ENCODE measurements around the gene ZNF805.

DNA sequence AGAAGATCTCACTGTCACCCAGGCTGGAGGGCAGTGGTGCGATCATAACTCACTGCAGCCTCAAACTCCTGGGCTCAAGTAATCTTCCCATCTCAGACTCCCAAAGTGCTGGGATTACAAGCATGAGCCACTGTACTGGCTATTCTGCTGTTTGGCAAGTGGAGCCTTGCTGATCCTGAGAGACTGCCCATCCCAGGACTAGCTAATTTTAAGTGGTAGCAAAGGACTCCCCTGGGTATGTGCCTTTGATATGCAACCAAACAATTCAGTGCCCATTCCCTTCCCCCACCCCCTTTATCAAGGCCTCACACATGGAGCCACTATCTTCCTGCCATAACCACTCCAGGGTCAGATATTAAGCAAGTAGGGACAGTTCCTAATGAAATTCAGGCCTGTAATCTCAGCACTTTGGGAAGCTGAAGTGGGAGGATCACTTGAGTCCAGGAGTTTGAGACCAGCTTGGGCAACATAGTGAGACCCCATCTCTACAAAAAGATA, 22.9 kb downstream of the ZNF805 start:
- TF ChIP-seq, protein P1, sequence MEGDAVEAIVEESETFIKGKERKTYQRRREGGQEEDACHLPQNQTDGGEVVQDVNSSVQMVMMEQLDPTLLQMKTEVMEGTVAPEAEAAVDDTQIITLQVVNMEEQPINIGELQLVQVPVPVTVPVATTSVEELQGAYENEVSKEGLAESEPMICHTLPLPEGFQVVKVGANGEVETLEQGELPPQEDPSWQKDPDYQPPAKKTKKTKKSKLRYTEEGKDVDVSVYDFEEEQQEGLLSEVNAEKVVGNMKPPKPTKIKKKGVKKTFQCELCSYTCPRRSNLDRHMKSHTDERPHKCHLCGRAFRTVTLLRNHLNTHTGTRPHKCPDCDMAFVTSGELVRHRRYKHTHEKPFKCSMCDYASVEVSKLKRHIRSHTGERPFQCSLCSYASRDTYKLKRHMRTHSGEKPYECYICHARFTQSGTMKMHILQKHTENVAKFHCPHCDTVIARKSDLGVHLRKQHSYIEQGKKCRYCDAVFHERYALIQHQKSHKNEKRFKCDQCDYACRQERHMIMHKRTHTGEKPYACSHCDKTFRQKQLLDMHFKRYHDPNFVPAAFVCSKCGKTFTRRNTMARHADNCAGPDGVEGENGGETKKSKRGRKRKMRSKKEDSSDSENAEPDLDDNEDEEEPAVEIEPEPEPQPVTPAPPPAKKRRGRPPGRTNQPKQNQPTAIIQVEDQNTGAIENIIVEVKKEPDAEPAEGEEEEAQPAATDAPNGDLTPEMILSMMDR (conservative IDR thresholded peaks at IDR 0.05), result no peak
- no peak for TF ChIP-seq EZH2 (IDR thresholded peaks at IDR 0.05; ENCODE audit: low read depth)
